Measurements from ENCODE around the gene BBS7.
A peak's percentile ranks its signal among the peaks of the same experiment; 100 is the strongest.

BBS7 gene

GRCh38 chr4:121827853-121828252, 42.4 kb downstream of the BBS7 start:
- no peak for DNase-seq (ENCODE audit: low spot score)

DNA sequence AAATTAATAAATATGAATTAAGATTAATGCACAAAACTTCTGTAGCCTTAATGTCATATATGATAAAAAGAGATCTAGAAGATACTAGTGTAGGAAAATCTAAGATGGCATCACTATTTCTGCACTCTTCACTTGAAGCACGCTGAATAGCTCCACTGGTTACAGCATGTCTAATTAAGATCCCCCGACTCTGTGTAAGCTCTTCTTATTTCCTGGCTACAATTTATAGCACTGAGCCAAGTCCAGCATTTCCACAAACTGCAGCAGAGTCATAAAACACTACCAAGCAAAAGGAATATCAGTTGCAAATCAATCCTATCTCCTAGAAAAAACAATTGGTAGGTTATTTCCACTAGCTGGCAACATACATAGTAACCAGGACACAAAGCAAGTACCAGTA, 45.3 kb downstream of the BBS7 start:
- DNase-seq (ENCODE audit: low spot score), result no peak

- DNase-seq (ENCODE audit: low spot score), result no peak
These were observed 46.1 kb downstream of the BBS7 start for GRCh38 chr4:121824171-121824527.

- DNase-seq (ENCODE audit: low spot score), result peak; percentile 99
These were observed 46.6 kb downstream of the BBS7 start, which contains the start of gene CCNA2 for GRCh38 chr4:121823505-121824170. Gene CCNA2 (minus strand): TSS chr4:121823883. CDS start chr4:121823628, 255 bp downstream.

DNA sequence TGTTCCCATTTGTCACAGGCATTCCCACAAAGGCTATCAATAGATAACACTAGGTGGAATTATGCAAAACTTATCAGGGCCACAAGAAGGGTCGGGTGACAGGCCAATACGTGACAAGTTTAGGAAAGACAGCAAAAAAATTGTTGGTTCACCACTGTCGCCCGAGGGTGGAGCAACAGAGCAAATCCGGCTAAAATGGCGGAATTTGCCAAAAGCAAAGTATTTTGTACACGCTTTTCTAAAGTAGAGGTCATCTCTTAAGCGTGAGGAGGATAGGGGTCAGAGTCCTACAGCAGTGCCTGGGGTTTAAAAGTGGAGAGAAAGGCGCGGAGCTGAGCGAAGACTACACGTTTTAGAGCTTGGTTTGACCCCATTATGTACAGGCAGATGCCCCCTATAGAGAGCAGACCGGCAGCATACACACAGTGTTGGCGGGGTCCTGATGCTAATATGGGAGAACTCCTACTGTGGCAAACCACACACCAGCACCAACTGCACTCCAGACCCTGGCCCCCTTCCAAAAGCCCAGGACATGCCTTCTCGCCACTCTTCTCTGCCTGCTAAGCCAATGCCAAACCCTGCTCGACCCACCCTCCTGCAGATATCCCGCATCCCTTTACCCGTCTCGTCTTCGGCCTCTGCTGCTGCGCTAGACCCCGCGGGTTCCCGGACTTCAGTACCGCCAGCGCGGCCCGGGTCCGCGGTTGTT, 47.3 kb downstream of the BBS7 start:
- DNase-seq (ENCODE audit: low spot score), result peak; percentile 86

GRCh38 chr4:121822047-121822446, 48.2 kb downstream of the BBS7 start:
- DNase-seq (ENCODE audit: low spot score), result no peak

DNA sequence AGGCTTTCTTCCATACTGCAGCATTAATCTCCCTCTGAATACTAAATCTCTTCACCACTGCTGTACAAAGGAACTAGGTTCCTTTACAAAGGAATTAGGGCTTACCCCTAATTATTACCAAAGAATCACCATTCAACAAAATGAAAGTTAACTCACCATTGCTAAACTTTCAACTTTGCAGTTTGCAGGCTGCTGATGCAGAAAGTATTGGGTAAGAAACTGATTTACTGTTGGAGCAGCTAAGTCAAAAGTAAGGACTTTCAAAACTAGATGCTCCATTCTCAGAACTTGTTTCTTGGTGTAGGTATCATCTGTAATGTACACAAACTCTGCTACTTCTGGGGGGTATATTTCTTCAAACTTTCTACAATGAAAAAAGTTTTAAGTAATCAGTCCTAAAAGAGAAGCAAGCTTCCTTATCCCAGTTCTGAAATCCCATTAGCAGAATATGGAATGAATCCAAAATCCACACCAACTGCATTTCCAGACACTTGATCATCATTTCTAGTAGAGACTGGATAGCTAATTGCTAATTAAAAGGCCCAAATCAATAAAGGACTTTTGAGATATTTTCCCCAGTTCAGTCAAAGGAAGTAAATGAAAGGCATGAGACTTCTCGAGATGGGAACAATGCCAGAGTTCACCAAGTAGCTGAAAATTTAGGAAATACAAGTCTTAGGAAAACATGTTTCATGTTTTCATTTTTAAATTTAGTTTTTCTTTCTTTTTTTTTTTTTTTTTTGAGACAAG, 50.9 kb downstream of the BBS7 start:
- DNase-seq (ENCODE audit: low spot score), result no peak

GRCh38 chr4:121818215-121818614, 52.1 kb downstream of the BBS7 start:
- DNase-seq (ENCODE audit: low spot score), result no peak

GRCh38 chr4:121817701-121818100, 52.6 kb downstream of the BBS7 start:
- DNase-seq (ENCODE audit: low spot score), result no peak

GRCh38 chr4:121817006-121817405, 53.3 kb downstream of the BBS7 start:
- DNase-seq (ENCODE audit: low spot score), result no peak

DNA sequence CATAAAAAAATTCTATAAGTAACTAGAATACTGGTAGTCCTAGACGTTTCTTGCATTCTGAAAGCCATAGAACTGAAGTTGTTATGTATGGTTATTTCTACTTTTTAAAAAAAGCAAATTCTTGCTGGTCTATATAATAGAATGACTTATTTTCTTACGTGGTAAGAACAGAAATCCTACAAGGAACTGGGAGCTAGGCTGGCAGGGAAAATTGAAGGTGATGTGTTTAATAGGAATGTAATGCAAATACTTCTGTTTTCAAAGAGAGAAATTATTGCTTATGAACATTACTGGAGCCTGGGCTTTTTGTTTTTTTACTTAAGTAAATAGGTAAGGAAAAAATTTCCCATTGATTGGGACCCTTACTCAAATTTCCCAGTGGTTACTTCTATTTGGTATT, 55.5 kb downstream of the BBS7 start:
- no peak for DNase-seq (ENCODE audit: low spot score)

DNA sequence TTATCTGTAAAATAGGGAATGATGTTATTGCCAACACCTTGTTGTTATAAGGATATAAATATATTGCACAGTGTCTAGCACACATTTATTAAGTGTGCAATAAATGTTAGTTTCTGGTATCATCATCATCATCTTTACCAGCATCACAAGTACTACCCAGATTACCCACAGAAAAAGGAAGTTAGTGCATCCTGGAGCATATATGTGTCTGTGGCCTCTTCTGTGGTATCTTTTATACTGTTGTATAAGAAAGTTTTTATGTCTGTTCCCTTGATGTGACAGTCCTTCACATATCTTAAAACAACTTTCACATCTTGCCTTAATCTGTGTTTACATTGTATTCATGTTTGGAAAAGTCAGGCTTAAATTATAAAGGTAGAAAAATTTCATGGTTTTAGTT, 59.2 kb downstream of the BBS7 start:
- no peak for DNase-seq (ENCODE audit: low spot score)

GRCh38 chr4:121806411-121806810, 63.9 kb downstream of the BBS7 start:
- DNase-seq (ENCODE audit: low spot score), result no peak

DNA sequence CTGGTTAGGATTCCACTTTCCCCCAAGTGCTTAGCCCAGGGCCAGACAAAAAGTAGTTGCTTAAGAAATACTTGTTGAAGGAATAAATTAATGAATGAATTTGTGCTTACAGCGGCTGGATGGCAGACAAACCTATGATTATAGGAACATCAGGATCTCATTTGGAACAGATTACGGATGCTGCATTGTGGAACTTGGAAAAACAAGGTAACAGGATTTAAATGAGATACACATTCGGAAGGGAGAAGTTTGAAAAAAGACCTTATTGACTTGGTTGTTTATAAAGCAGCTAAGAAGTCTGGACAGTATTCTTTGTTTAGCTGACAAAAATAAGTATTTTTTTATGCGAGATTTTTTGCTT, 68.6 kb downstream of the BBS7 start:
- DNase-seq (ENCODE audit: low spot score), result no peak

DNA sequence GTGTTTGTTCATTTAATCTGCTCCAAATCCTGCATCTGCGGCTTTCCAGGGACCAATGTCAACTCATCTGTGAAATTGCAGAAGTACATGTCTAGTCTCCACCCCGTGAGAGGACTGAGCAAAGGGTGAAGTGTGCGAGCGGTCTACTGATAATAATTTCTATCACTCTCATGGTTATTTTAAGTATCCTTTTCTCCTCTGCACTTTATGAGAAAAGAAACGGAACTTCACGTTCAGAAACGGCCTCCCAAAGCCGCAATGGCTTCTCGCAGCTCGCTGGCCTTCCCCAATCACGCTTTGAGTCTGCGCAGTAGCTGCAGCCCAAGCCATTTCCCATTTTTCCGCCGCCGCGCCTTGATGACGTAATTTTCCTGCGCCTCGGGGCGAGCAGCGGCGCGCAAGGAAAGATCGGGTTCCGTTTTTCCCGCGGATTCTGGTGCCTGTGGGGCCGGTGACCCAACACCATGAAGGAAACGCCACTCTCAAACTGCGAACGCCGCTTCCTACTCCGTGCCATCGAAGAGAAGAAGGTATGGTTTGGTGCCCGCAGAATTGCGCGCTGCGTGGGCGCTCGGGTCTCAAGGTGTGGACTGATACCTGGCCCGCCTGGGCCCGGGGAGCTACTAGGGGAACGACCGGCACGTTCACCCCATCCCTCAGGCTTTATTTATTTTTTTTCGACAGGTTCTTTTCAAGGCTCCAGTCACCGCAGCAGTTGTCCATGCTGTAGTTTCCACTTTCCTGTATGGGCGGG, 69.1 kb downstream of the BBS7 start, which contains the start of gene EXOSC9:
TSS of gene EXOSC9 (plus strand) at position 363 of the 754 bp plus-strand sequence. CDS start at position 465, 102 bp downstream.
- peak; percentile 95 for DNase-seq (ENCODE audit: low spot score)

- DNase-seq (ENCODE audit: low spot score), result no peak
These were observed 69.7 kb downstream of the BBS7 start for GRCh38 chr4:121800638-121800960.

GRCh38 chr4:121799867-121800501, 70.3 kb downstream of the BBS7 start:
- DNase-seq (ENCODE audit: low spot score), result no peak

DNA sequence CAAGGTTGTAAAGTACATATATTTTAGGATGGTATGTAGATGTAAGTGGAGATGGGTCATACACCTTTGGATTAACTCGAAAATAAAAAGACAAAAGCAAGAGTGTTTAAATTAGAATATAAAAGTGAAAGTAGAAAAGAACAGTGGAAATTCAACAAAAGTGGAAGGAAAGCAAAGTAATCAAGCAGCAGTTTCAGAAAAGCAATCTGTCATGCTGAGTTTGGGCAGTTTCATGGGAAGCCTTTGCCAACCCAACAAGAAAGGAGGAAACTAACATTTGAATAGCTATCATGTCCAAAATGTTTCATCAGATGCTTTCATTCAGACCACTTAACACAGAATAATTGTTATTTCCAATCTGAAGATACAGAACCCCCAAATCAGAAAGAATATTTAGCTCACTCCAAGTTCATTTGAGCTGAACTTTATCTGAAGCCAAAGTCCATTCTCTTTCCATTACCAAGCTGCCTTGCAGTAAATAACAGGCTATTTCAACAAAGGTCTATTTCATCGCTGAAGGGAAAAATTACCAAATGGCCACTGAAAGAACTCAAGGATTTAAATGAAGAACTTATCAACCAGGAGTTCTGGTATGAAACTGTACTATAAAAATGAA, 71.0 kb downstream of the BBS7 start:
- no peak for DNase-seq (ENCODE audit: low spot score)

- no peak for DNase-seq (ENCODE audit: low spot score)
These were observed 74.0 kb downstream of the BBS7 start for GRCh38 chr4:121796283-121796682.

DNA sequence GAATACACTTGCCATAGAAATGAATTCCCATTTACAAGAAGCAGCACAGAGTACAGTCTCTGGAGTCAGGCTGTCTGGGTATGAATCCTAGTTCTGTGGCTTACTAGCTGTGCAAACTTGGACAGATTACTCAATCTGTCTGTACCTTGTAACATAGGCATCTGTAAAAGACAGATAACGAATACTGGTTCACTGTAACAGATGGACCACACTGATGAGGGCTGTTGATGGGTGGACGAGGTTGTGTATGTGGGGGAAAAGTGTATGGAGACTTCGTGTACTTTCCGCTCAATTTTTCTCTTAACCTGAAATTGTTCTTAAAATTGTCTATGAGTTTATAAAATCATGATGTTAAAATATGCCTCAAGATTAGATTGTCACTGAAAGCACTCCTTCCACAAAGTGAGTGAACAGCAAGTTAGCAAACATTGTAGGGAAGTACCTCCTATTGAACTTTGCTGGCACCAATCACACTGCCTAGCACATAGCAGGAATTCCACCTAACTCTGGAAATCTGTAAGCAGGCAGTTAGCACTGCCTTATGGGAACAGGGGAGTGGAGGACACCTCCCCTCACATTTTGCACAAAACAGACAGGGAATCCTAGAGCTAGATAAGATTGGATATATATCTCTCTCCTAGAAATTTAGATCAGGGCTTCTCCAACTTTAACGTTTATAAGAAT, 75.6 kb downstream of the BBS7 start:
- no peak for DNase-seq (ENCODE audit: low spot score)

DNA sequence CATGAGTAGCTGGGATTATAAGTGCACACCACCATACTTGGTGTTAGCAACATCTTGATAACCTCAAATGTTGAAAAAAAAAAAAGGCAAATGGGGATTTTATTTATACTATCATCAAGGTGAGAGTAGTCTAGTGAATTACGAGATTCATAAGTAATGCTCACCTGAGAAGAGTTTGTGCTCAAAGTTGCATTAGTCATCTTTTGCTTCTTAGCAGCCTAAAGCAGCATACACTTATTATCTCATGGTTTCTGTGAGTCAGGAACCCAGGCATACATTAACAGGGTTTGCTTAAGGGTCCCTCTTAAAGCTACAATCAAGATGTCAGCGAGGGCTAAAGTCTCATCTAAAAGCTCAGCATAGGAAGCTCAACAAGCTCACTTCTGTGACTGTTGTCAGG, 77.3 kb downstream of the BBS7 start:
- no peak for DNase-seq (ENCODE audit: low spot score)
